Measurements from ENCODE around the gene NPVF. TPM values are rescaled to one million over a fixed set of nuclear protein-coding genes. Genes with fewer than 3 reads are reported as not detected.

Gene NPVF
- total RNA-seq = not detected
- long read RNA-seq = 0 reads

- DNase-seq (ENCODE audit: missing footprints) = no peak
- intact Hi-C loops (cut with DNase I) = no loop called here
- no peak for ATAC-seq
These were observed at the start of gene NPVF for GRCh38 chr7:25228386-25228785. Gene NPVF (minus strand): TSS chr7:25228486. CDS start chr7:25228439, 47 bp downstream.

GRCh38 chr7:25272265-25272664 lies 44.0 kb upstream of the NPVF start:
- intact Hi-C loops (cut with DNase I) = no loop called here
- DNase-seq (ENCODE audit: missing footprints) (no peak), ATAC-seq (no peak)

- ATAC-seq (no peak), DNase-seq (ENCODE audit: missing footprints) (no peak)
- intact Hi-C loops (cut with DNase I) = no loop called here
These were observed 35.1 kb upstream of the NPVF start for GRCh38 chr7:25263337-25263736.

GRCh38 chr7:25262586-25262985 lies 34.3 kb upstream of the NPVF start:
- intact Hi-C loops (cut with DNase I) = no loop called here

GRCh38 chr7:25261545-25262140 lies 33.4 kb upstream of the NPVF start:
- DNase-seq (ENCODE audit: missing footprints) = no peak
- intact Hi-C loops (cut with DNase I) = no loop called here
- ATAC-seq = no peak

More at GRCh38 chr7:25262586-25262985, 34.3 kb upstream of the NPVF start:
- no peak for ATAC-seq
- DNase-seq (ENCODE audit: missing footprints) = no peak

GRCh38 chr7:25260862-25261494 lies 32.7 kb upstream of the NPVF start:
- no peak for ATAC-seq
- intact Hi-C loops (cut with DNase I) = no loop called here
- no peak for DNase-seq (ENCODE audit: missing footprints)

- peak; percentile 77 for ATAC-seq
- intact Hi-C loops (cut with DNase I) = loop anchor here (1.0 to 5.0 kb wide), 4 partner anchors 130 to 591 kb away; no protein-coding TSS in a partner anchor
- DNase-seq (ENCODE audit: missing footprints) = no peak
These were observed 31.4 kb upstream of the NPVF start for GRCh38 chr7:25259487-25260243.

GRCh38 chr7:25256333-25256819 lies 28.1 kb upstream of the NPVF start:
- intact Hi-C loops (cut with DNase I) = loop anchor here (5.0 kb wide), 1 partner anchor 296 kb away; no protein-coding TSS in a partner anchor
- ATAC-seq (peak; percentile 86), DNase-seq (ENCODE audit: missing footprints) (no peak)

- intact Hi-C loops (cut with DNase I) = loop anchor here (5.0 kb wide), 1 partner anchor 297 kb away; no protein-coding TSS in a partner anchor
- ATAC-seq (no peak), DNase-seq (ENCODE audit: missing footprints) (no peak)
These were observed 27.5 kb upstream of the NPVF start for GRCh38 chr7:25255611-25256332.

GRCh38 chr7:25254604-25255003 lies 26.3 kb upstream of the NPVF start:
- intact Hi-C loops (cut with DNase I) = loop anchor here (5.0 kb wide), 1 partner anchor 298 kb away; no protein-coding TSS in a partner anchor
- ATAC-seq = no peak
- DNase-seq (ENCODE audit: missing footprints) = no peak

- intact Hi-C loops (cut with DNase I) = no loop called here
- no peak for ATAC-seq
- no peak for DNase-seq (ENCODE audit: missing footprints)
These were observed 25.4 kb upstream of the NPVF start for GRCh38 chr7:25253714-25254113.

GRCh38 chr7:25250386-25250785 lies 22.1 kb upstream of the NPVF start:
- DNase-seq (ENCODE audit: missing footprints) = no peak
- intact Hi-C loops (cut with DNase I) = no loop called here
- ATAC-seq = no peak

- no peak for ATAC-seq
- DNase-seq (ENCODE audit: missing footprints) = no peak
- intact Hi-C loops (cut with DNase I) = no loop called here
These were observed 21.5 kb upstream of the NPVF start for GRCh38 chr7:25249772-25250171.

GRCh38 chr7:25246306-25246705 lies 18.0 kb upstream of the NPVF start:
- intact Hi-C loops (cut with DNase I) = no loop called here
- ATAC-seq (no peak), DNase-seq (ENCODE audit: missing footprints) (no peak)

- intact Hi-C loops (cut with DNase I) = no loop called here
- DNase-seq (ENCODE audit: missing footprints) (no peak), ATAC-seq (no peak)
These were observed 16.2 kb upstream of the NPVF start for GRCh38 chr7:25244254-25245033.

GRCh38 chr7:25242678-25243077 lies 14.4 kb upstream of the NPVF start:
- DNase-seq (ENCODE audit: missing footprints) (no peak), ATAC-seq (no peak)
- intact Hi-C loops (cut with DNase I) = no loop called here

GRCh38 chr7:25240896-25241295 lies 12.6 kb upstream of the NPVF start:
- DNase-seq (ENCODE audit: missing footprints) (no peak), ATAC-seq (no peak)
- intact Hi-C loops (cut with DNase I) = no loop called here

GRCh38 chr7:25240340-25240739 lies 12.1 kb upstream of the NPVF start:
- intact Hi-C loops (cut with DNase I) = no loop called here
- DNase-seq (ENCODE audit: missing footprints) (no peak), ATAC-seq (peak; percentile 90)

Data from Right ventricle myocardium inferior (tissue), 1 donor.